Heart right ventricle (tissue), 16 donors: ENCODE measurements around the gene UBR7. TPM values are rescaled to one million over a fixed set of nuclear protein-coding genes. Genes with fewer than 3 reads are reported as not detected.

Source experiments
- ATAC-seq, 8 donors: fragments of 200-7000 bp; cut with Tn5 transposase; one replicate each; pipeline ENCODE4 v1.9.1; 2020; ENCODE audit warnings: mild to moderate bottlenecking in 8 of 8, moderate library complexity in 8 of 8, moderate number of reproducible peaks in 1 of 8
- DNase-seq, 2 donors: peaks; one replicate each; pipeline ENCODE4 v3.0.0-alpha.2; 2020
- H3K27ac ChIP-seq, 10 donors: fragments of 200-600 bp; sonication (generic) in 2 of 10; one replicate each; pipeline versions ENCODE4 v1.5.0 to v1.8.0; 2020 to 2022; ENCODE audit warnings: mild to moderate bottlenecking in 3 of 10
- H3K27me3 ChIP-seq, 7 donors: fragments of 200-600 bp; one replicate each; pipeline ENCODE4 v1.8.0; 2021 to 2022; ENCODE audit warnings: mild to moderate bottlenecking in 2 of 7
- H3K36me3 ChIP-seq, 9 donors: fragments of 200-600 bp; sonication (generic) in 1 of 9; one replicate each; pipeline versions ENCODE4 v1.5.0 to v1.8.0; 2020 to 2022; ENCODE audit warnings: mild to moderate bottlenecking in 2 of 9
- H3K4me1 ChIP-seq, 9 donors: fragments of 200-600 bp; sonication (generic) in 1 of 9; one replicate each; pipeline versions ENCODE4 v1.5.0 to v1.8.0; 2020 to 2022; ENCODE audit warnings: mild to moderate bottlenecking in 4 of 9
- H3K4me3 ChIP-seq, 10 donors: fragments of 200-600 bp; sonication (generic) in 2 of 10; one replicate each; pipeline versions ENCODE4 v1.5.0 to v1.8.0; 2020 to 2022; ENCODE audit warnings: mild to moderate bottlenecking in 7 of 10, moderate library complexity in 2 of 10
- H3K9me3 ChIP-seq, 11 donors: fragments of 200-600 bp in 10 of 11; sonication (generic) in 2 of 11; one replicate each; pipeline versions ENCODE4 v1.5.0 to v1.8.0; 2013 to 2022; ENCODE audit warnings: mild to moderate bottlenecking in 2 of 11, control low read depth in 1 of 11, moderate library complexity in 1 of 11
- CTCF ChIP-seq, 9 donors: fragments of 200-600 bp; sonication (generic) in 2 of 9; IDR thresholded peaks; one replicate each; pipeline versions ENCODE4 v1.5.0 to v1.8.0; 2021 to 2022; ENCODE audit warnings: antibody characterized with exemption in 9 of 9, mild to moderate bottlenecking in 5 of 9, moderate library complexity in 1 of 9
- WGBS, 2 donors: extraction: QIAGEN DNeasy Blood & Tissue Kit; methylation state at CpG; one replicate each; pipeline ENCODE4 v1.1.7; 2013; ENCODE audit warnings: inconsistent platforms in 1 of 2; 5-methylcytosine and 5-hydroxymethylcytosine counted together
- intact Hi-C, 10 donors: fragments of 100-400 bp; cut with DNase I; formaldehyde crosslinking; loops; one replicate each; pipeline versions ENCODE4 v1.11.1 to v1.14.2; 2022
- polyA plus RNA-seq, 2 donors: library from polyadenylated mRNA; stranded (reverse); fragments of 200-250 nt; gene quantifications; one replicate each; pipeline ENCODE4 v1.2.3, GENCODE V29; 2013
- total RNA-seq, 10 donors: library from RNA; stranded (reverse); fragmentation: NEBNext Ultra II Directional in 3 of 10; extraction: Animal tissue kit (Norgen Biotek cat#: 25700) in 3 of 10; gene quantifications; one replicate each; pipeline versions ENCODE4 v1.2.1 to v1.2.4, GENCODE V29; 2021 to 2023
- donor health status: Arrhythmogenic right ventricular cardiomyopathy.
- donor health status: ischemic (EF 13 %, LVEDD 7.1; RV severe dilation, severe dysfunction).
- donor health status: healthy with polysubstance abuse.
- donor health status: DM: no; HTN: yes; CAD: no.
- donor health status: DM: no; HTN: no; CAD: no.
- donor health status: ischemic (EF 25% LVEDD 6.9; RV normal size, moderate dysfunction).
- donor health status: ischemic (EF 25% LVEDD 5.7; RV mildly dilated, moderate dysfunction).
- donor health status: healthy.
- donor health status: DM: yes; HTN: yes; CAD: no.
- donor health status: Ischemic cardiomyopathy.
- donor health status: ischemic (EF 35%, LVEDD 5.7; RV mildly dilated, moderate dysfunction).
- donor health status: nonischemic (EF 11% LVEDD 7.7; RV severe dilation, severe dysfunction).
- donor health status: DM: yes; HTN: yes; CAD: no.
- donor health status: PGD.
- donor health status: ischemic (EF 29% LVEDD 5.4; RV normal size, mild dysfunction).
- donor health status: nonischemic (EF 23%, LVEDD 6.1; RV moderate dilation, normal function).

Gene UBR7
- total and polyA plus RNA-seq, 12 donors, result 7.8 to 28.3 (median 21.1) TPM

GRCh38 chr14:93183596-93184317 lies 23.3 kb upstream of the UBR7 start:
- Histone ChIP-seq H3K27ac (peak overlapping the region; percentile 85 to 98 (median 94)), H3K9me3 (no peaks in the 10 kb centered on the region), H3K36me3 (peaks cover 0 to 51% (median 18%) of the 10 kb centered on the region in 9 donors), H3K4me3 (peak overlapping the region; percentile 77 to 100 (median 92)), H3K27me3 (no peaks in the 10 kb centered on the region), H3K4me1 (peaks cover 0 to 40% (median 26%) of the 10 kb centered on the region in 9 donors)
- DNase-seq (no peak), ATAC-seq (peak in 1 of 8 donors; percentile 5)
- intact Hi-C loops, result loop anchor here in 3 of 10 donors (1.0 to 2.0 kb wide), 2 partner anchors 23 to 24 kb away; partner anchors contain the start of genes GON7 (in 3 of the 3) and UBR7 (in 3 of the 3)
- no peak for TF ChIP-seq CTCF (IDR thresholded peaks at IDR 0.05)
- WGBS, 2 donors, result 28 to 41% methylated on average over 17 of the region's 17 CpGs

GRCh38 chr14:93184391-93185348 lies 22.4 kb upstream of the UBR7 start, which contains the start of the genes LYSET and MOAP1:
LYSET (plus strand) TSS chr14:93185317; CDS start chr14:93185406, 89 bp downstream.
MOAP1 (minus strand) TSS chr14:93184897; CDS start chr14:93184242, 655 bp downstream.
- 0 to 2% methylated on average over 113 to 124 of the region's 124 CpGs for WGBS, 2 donors
- Histone ChIP-seq H3K4me1 (peaks cover 0 to 40% (median 26%) of the 10 kb centered on the region in 9 donors), H3K27me3 (no peaks in the 10 kb centered on the region), H3K27ac (peak within 1 kb of the TSS; percentile 85 to 98 (median 94)), H3K4me3 (peak within 1 kb of the TSS; percentile 77 to 100 (median 92)), H3K9me3 (no peaks in the 10 kb centered on the region), H3K36me3 (peaks cover 0 to 60% (median 21%) of the 10 kb centered on the region in 9 donors)
- intact Hi-C loops, result loop anchor here in 3 of 10 donors (1.0 to 2.0 kb wide), 2 partner anchors 22 to 23 kb away; partner anchors contain the start of genes GON7 (in 3 of the 3) and UBR7 (in 3 of the 3)
- DNase-seq, result peak; percentile 88 to 89
- TF ChIP-seq CTCF (IDR thresholded peaks at IDR 0.05), result peak in 6 of 9 donors; percentile 4 to 41 (median 33)
- peak; percentile 93 to 98 (median 95) for ATAC-seq

GRCh38 chr14:93185349-93185720 lies 21.7 kb upstream of the UBR7 start:
- intact Hi-C loops, result loop anchor here in 2 of 10 donors (2.0 kb wide), 1 partner anchor 21 kb away; the partner anchor contains the start of genes GON7 (in 2 of the 2) and UBR7 (in 2 of the 2)
- H3K27me3 ChIP-seq, result no peaks in the 10 kb centered on the region
- H3K27ac ChIP-seq, result peak overlapping the region; percentile 85 to 98 (median 94)
- H3K36me3 ChIP-seq, result peaks cover 0 to 63% (median 21%) of the 10 kb centered on the region in 9 donors
- peak overlapping the region; percentile 77 to 100 (median 92) for H3K4me3 ChIP-seq
- no peak for DNase-seq
- peaks cover 0 to 40% (median 26%) of the 10 kb centered on the region in 9 donors for H3K4me1 ChIP-seq
- WGBS, 2 donors, result 0 to 2% methylated on average over 10 of the region's 10 CpGs
- ATAC-seq, result no peak
- no peak for TF ChIP-seq CTCF (IDR thresholded peaks at IDR 0.05)
- no peaks in the 10 kb centered on the region for H3K9me3 ChIP-seq
